GM04504 (cell line): ENCODE data around the gene WNT3A.
"Not testable (repeated sequence)": the region's sequence is repeated elsewhere in the genome, so short reads cannot be mapped to it uniquely, and the experiment has no call there.

Experiments used
- DNase-seq: peaks from one replicate; pipeline ENCODE4 v3.0.0-alpha.2; 2012; ENCODE audit warnings: low read depth

The WNT3A gene

GRCh38 chr1:228011721-228012311 is 5.0 kb downstream of the WNT3A start:
- no peak for DNase-seq

- DNase-seq: no peak
Measured at GRCh38 chr1:228012555-228012954, 5.8 kb downstream of the WNT3A start.

- DNase-seq: no peak
Measured at GRCh38 chr1:228013131-228013934, 6.5 kb downstream of the WNT3A start.

GRCh38 chr1:228013935-228014930 is 7.4 kb downstream of the WNT3A start:
- DNase-seq: no peak

- DNase-seq: peak; percentile 47
Measured at GRCh38 chr1:228015276-228016180, 8.7 kb downstream of the WNT3A start.

GRCh38 chr1:228016181-228016510 is 9.3 kb downstream of the WNT3A start:
- no peak for DNase-seq

- DNase-seq: no peak
Measured at GRCh38 chr1:228016653-228017355, 10.0 kb downstream of the WNT3A start.

GRCh38 chr1:228017356-228018124 is 10.7 kb downstream of the WNT3A start:
- no peak for DNase-seq

- DNase-seq: no peak
Measured at GRCh38 chr1:228018125-228018398, 11.3 kb downstream of the WNT3A start.

GRCh38 chr1:228018961-228019721 is 12.3 kb downstream of the WNT3A start:
- DNase-seq: no peak

- not testable (repeated sequence) for DNase-seq
Measured at GRCh38 chr1:228019722-228020083, 12.9 kb downstream of the WNT3A start.

- no peak for DNase-seq
Measured at GRCh38 chr1:228020686-228021354, 14.0 kb downstream of the WNT3A start.

- DNase-seq: no peak
Measured at GRCh38 chr1:228021355-228022030, 14.7 kb downstream of the WNT3A start.

GRCh38 chr1:228022571-228023293 is 15.9 kb downstream of the WNT3A start:
- no peak for DNase-seq

- DNase-seq: no peak
Measured at GRCh38 chr1:228023294-228023639, 16.5 kb downstream of the WNT3A start.

GRCh38 chr1:228029281-228029680 is 22.5 kb downstream of the WNT3A start:
- DNase-seq: no peak

- no peak for DNase-seq
Measured at GRCh38 chr1:228030451-228031201, 23.8 kb downstream of the WNT3A start.
